Natural killer cell treated with Interleukin-12 subunit alpha and Interleukin-12 subunit beta and Interleukin-15 and Interleukin-18, amount 100 ng/mL, for 72 hours (primary cell): ENCODE measurements around the gene TRIM2. TPM values are rescaled to one million over a fixed set of nuclear protein-coding genes. Genes with fewer than 3 reads are reported as not detected.

Experiments used
- ATAC-seq, 2 donors: fragments of 150-1000 bp; cut with Tn5 transposase in 1 of 2; sonication (Bioruptor Pico), chemical (Tn5 transposase) in 1 of 2; 2 replicates each; pipeline ENCODE4 v1.10.0; 2021
- DNase-seq: peaks from one replicate; pipeline ENCODE4 v3.0.0; 2022; ENCODE audit warnings: low spot score
- H3K27ac Mint-ChIP-seq, 2 donors: 1 replicate in 1 of 2; 2 replicates in 1 of 2; pipeline ENCODE4 v1.8.0; 2022; ENCODE audit warnings: mixed read lengths in 2 of 2, mild to moderate bottlenecking in 1 of 2, moderate library complexity in 1 of 2
- H3K27me3 Mint-ChIP-seq, 2 donors: 1 replicate in 1 of 2; 2 replicates in 1 of 2; pipeline ENCODE4 v1.8.0; 2022; ENCODE audit warnings: mixed read lengths in 2 of 2
- H3K36me3 Mint-ChIP-seq: one replicate; pipeline ENCODE4 v1.8.0; 2022; ENCODE audit warnings: mixed read lengths
- H3K4me1 Mint-ChIP-seq, 2 donors: 1 replicate in 1 of 2; 2 replicates in 1 of 2; pipeline ENCODE4 v1.8.0; 2022; ENCODE audit warnings: low read depth in 2 of 2, mixed read lengths in 2 of 2, mild to moderate bottlenecking in 1 of 2
- H3K4me3 Mint-ChIP-seq: one replicate; pipeline ENCODE4 v1.8.0; 2022; ENCODE audit warnings: mixed read lengths
- H3K9me3 Mint-ChIP-seq: 2 replicates; pipeline ENCODE4 v1.8.0; 2022; ENCODE audit warnings: mixed read lengths
- total RNA-seq, 2 donors: library from RNA; stranded (reverse); gene quantifications; one replicate each; pipeline ENCODE4 v1.2.3, GENCODE V29; 2022

TRIM2 gene
- total RNA-seq, 2 donors from 2014 or later: not detected

GRCh38 chr4:153333874-153334273, 129.6 kb downstream of the TRIM2 start:
- no peaks in the 10 kb centered on the region for H3K9me3 Mint-ChIP-seq
- no peaks in the 10 kb centered on the region for H3K36me3 Mint-ChIP-seq
- DNase-seq (no peak), ATAC-seq (no peak)
- H3K27ac Mint-ChIP-seq: no peak overlapping the region
- H3K4me1 Mint-ChIP-seq: no peaks in the 10 kb centered on the region
- H3K4me3 Mint-ChIP-seq: no peak overlapping the region
- peaks cover 5 to 12% of the 10 kb centered on the region in 2 donors for H3K27me3 Mint-ChIP-seq

- Mint-ChIP-seq H3K27ac (no peak overlapping the region), H3K36me3 (no peaks in the 10 kb centered on the region), H3K27me3 (peaks cover 7 to 13% of the 10 kb centered on the region in 2 donors), H3K9me3 (no peaks in the 10 kb centered on the region), H3K4me3 (no peak overlapping the region), H3K4me1 (no peaks in the 10 kb centered on the region)
- ATAC-seq (no peak), DNase-seq (no peak)
These were observed 131.4 kb downstream of the TRIM2 start for GRCh38 chr4:153335665-153336064.

GRCh38 chr4:153337686-153338085, 133.4 kb downstream of the TRIM2 start:
- peaks cover 7 to 23% of the 10 kb centered on the region in 2 donors for H3K27me3 Mint-ChIP-seq
- no peaks in the 10 kb centered on the region for H3K36me3 Mint-ChIP-seq
- DNase-seq (no peak), ATAC-seq (no peak)
- H3K27ac Mint-ChIP-seq: no peak overlapping the region
- H3K4me1 Mint-ChIP-seq: no peaks in the 10 kb centered on the region
- H3K4me3 Mint-ChIP-seq: no peak overlapping the region
- H3K9me3 Mint-ChIP-seq: no peaks in the 10 kb centered on the region

- no peaks in the 10 kb centered on the region for H3K9me3 Mint-ChIP-seq
- ATAC-seq (no peak), DNase-seq (no peak)
- no peak overlapping the region for H3K4me3 Mint-ChIP-seq
- H3K27ac Mint-ChIP-seq: no peak overlapping the region
- H3K4me1 Mint-ChIP-seq: peaks cover 4 to 10% of the 10 kb centered on the region in 2 donors
- no peaks in the 10 kb centered on the region for H3K36me3 Mint-ChIP-seq
- peaks cover 4 to 11% of the 10 kb centered on the region in 2 donors for H3K27me3 Mint-ChIP-seq
These were observed 137.4 kb downstream of the TRIM2 start for GRCh38 chr4:153341575-153342090.

- Mint-ChIP-seq H3K27me3 (peaks cover 10 to 11% of the 10 kb centered on the region in 2 donors), H3K27ac (no peak overlapping the region), H3K4me3 (peak overlapping the region; percentile 57), H3K4me1 (peaks cover 4 to 18% of the 10 kb centered on the region in 2 donors), H3K36me3 (no peaks in the 10 kb centered on the region), H3K9me3 (no peaks in the 10 kb centered on the region)
- DNase-seq (no peak), ATAC-seq (no peak)
These were observed 138.7 kb downstream of the TRIM2 start for GRCh38 chr4:153342751-153343552.

GRCh38 chr4:153344131-153345011, 140.1 kb downstream of the TRIM2 start, which contains the start of gene MND1:
Gene MND1, plus strand, starts transcription at chr4:153344688. Its CDS starts 50 bp downstream, at chr4:153344738.
- peaks cover 11% of the 10 kb centered on the region in 2 donors for H3K27me3 Mint-ChIP-seq

GRCh38 chr4:153345012-153345981, 141.1 kb downstream of the TRIM2 start:
- peaks cover 9 to 11% of the 10 kb centered on the region in 2 donors for H3K27me3 Mint-ChIP-seq
- ATAC-seq (peak; percentile 54 to 76), DNase-seq (peak; percentile 69)
- peak overlapping the region; percentile 59 to 75 for H3K27ac Mint-ChIP-seq
- H3K36me3 Mint-ChIP-seq: no peaks in the 10 kb centered on the region
- peak overlapping the region; percentile 90 for H3K4me3 Mint-ChIP-seq
- peaks cover 7 to 28% of the 10 kb centered on the region in 2 donors for H3K4me1 Mint-ChIP-seq
- no peaks in the 10 kb centered on the region for H3K9me3 Mint-ChIP-seq

More at GRCh38 chr4:153344131-153345011, 140.1 kb downstream of the TRIM2 start, which contains the start of gene MND1:
- peak within 1 kb of the TSS; percentile 90 for H3K4me3 Mint-ChIP-seq
- H3K27ac Mint-ChIP-seq: peak within 1 kb of the TSS; percentile 59 to 75
- DNase-seq (peak; percentile 92), ATAC-seq (peak; percentile 97)
- H3K4me1 Mint-ChIP-seq: peaks cover 7 to 25% of the 10 kb centered on the region in 2 donors
- H3K36me3 Mint-ChIP-seq: no peaks in the 10 kb centered on the region
- H3K9me3 Mint-ChIP-seq: no peaks in the 10 kb centered on the region

GRCh38 chr4:153346031-153346430, 141.8 kb downstream of the TRIM2 start:
- Mint-ChIP-seq H3K27me3 (peaks cover 6 to 9% of the 10 kb centered on the region in 2 donors), H3K36me3 (no peaks in the 10 kb centered on the region), H3K4me3 (peak overlapping the region; percentile 90), H3K9me3 (no peaks in the 10 kb centered on the region), H3K4me1 (peaks cover 7 to 28% of the 10 kb centered on the region in 2 donors), H3K27ac (peak overlapping the region in 1 of 2 donors; percentile 59)
- no peak for ATAC-seq
- DNase-seq: no peak

GRCh38 chr4:153346563-153346962, 142.3 kb downstream of the TRIM2 start:
- H3K4me3 Mint-ChIP-seq: no peak overlapping the region
- H3K27me3 Mint-ChIP-seq: peaks cover 1 to 9% of the 10 kb centered on the region in 2 donors

GRCh38 chr4:153347117-153347516, 142.9 kb downstream of the TRIM2 start:
- Mint-ChIP-seq H3K9me3 (no peaks in the 10 kb centered on the region), H3K4me3 (no peak overlapping the region), H3K27ac (peak overlapping the region in 1 of 2 donors; percentile 12), H3K36me3 (no peaks in the 10 kb centered on the region), H3K27me3 (peaks cover 0 to 9% of the 10 kb centered on the region in 2 donors), H3K4me1 (peaks cover 7 to 28% of the 10 kb centered on the region in 2 donors)
- ATAC-seq (no peak), DNase-seq (no peak)

More at GRCh38 chr4:153346563-153346962, 142.3 kb downstream of the TRIM2 start:
- DNase-seq (no peak), ATAC-seq (no peak)
- H3K9me3 Mint-ChIP-seq: no peaks in the 10 kb centered on the region
- peak overlapping the region in 1 of 2 donors; percentile 12 for H3K27ac Mint-ChIP-seq
- peaks cover 7 to 28% of the 10 kb centered on the region in 2 donors for H3K4me1 Mint-ChIP-seq
- no peaks in the 10 kb centered on the region for H3K36me3 Mint-ChIP-seq

GRCh38 chr4:153348006-153348405, 143.8 kb downstream of the TRIM2 start:
- Mint-ChIP-seq H3K27me3 (peaks cover 0 to 6% of the 10 kb centered on the region in 2 donors), H3K4me1 (peaks cover 7 to 28% of the 10 kb centered on the region in 2 donors), H3K27ac (no peak overlapping the region), H3K9me3 (no peaks in the 10 kb centered on the region), H3K36me3 (no peaks in the 10 kb centered on the region), H3K4me3 (no peak overlapping the region)
- ATAC-seq (no peak), DNase-seq (no peak)

GRCh38 chr4:153349206-153349805, 145.1 kb downstream of the TRIM2 start:
- DNase-seq (no peak), ATAC-seq (no peak)
- Mint-ChIP-seq H3K4me3 (no peak overlapping the region), H3K4me1 (peaks cover 7 to 28% of the 10 kb centered on the region in 2 donors), H3K27ac (no peak overlapping the region), H3K27me3 (peaks cover 0 to 6% of the 10 kb centered on the region in 2 donors), H3K9me3 (no peaks in the 10 kb centered on the region), H3K36me3 (no peaks in the 10 kb centered on the region)
